Vagina (tissue), 2 donors: ENCODE results near the gene LRRC26. TPM values are rescaled to one million over a fixed set of nuclear protein-coding genes. Genes with fewer than 3 reads are reported as not detected.

Experiments
- DNase-seq, 2 donors: peaks; one replicate each; pipeline ENCODE4 v3.0.0-alpha.2; 2017; ENCODE audit errors: extremely low spot score in 2 of 2
- H3K27ac ChIP-seq: fragments of 200-600 bp; sonication (generic); one replicate; pipeline ENCODE4 v1.5.1; 2019
- H3K27me3 ChIP-seq: fragments of 200-600 bp; sonication (generic); one replicate; pipeline ENCODE4 v1.5.1; 2019
- H3K36me3 ChIP-seq, 2 donors: fragments of 200-600 bp; sonication (generic); one replicate each; pipeline ENCODE4 v1.5.1; 2017 to 2019
- H3K4me1 ChIP-seq: fragments of 200-600 bp; sonication (generic); one replicate; pipeline ENCODE4 v1.5.1; 2019
- H3K4me3 ChIP-seq, 2 donors: fragments of 200-600 bp; sonication (generic); 1 replicate in 1 of 2; 2 replicates in 1 of 2; pipeline ENCODE4 v1.5.1; 2016 to 2019
- H3K9me3 ChIP-seq: fragments of 200-600 bp; sonication (generic); one replicate; pipeline ENCODE4 v1.5.1; 2019
- CTCF ChIP-seq, 3 experiments: fragments of 450-650 bp in 2 of 3; fragments of 200-600 bp in 1 of 3; sonication (generic) in 1 of 3; IDR thresholded peaks; one replicate each; pipeline ENCODE4 v1.5.1; 2017 to 2019; ENCODE audit warnings: antibody characterized with exemption in 3 of 3, mild to moderate bottlenecking in 2 of 3, moderate library complexity in 2 of 3
- POLR2A ChIP-seq, 2 donors: fragments of 450-650 bp; IDR thresholded peaks; one replicate each; pipeline ENCODE4 v1.6.1; 2017; ENCODE audit warnings: antibody characterized with exemption in 2 of 2, mild to moderate bottlenecking in 2 of 2, moderate library complexity in 2 of 2
- POLR2AphosphoS5 ChIP-seq, 2 donors: sonication (generic); formaldehyde crosslinking; IDR thresholded peaks; one replicate each; pipeline ENCODE4 v1.9.0; 2017; ENCODE audit warnings: antibody characterized with exemption in 2 of 2, mild to moderate bottlenecking in 2 of 2, low read depth in 1 of 2; ENCODE audit not compliant: insufficient read depth in 1 of 2
- intact Hi-C: fragments of 100-400 bp; cut with DNase I; formaldehyde crosslinking; loops from one replicate; pipeline ENCODE4 v1.15.1; 2023
- total RNA-seq: library from RNA; depleted of rRNA; stranded (reverse); fragments of >200 nt; gene quantifications from one replicate; pipeline ENCODE4 v1.2.3, GENCODE V29; 2016

Gene LRRC26
- total RNA-seq, 1 donor from 2014 or later = not detected

- H3K36me3 ChIP-seq = no peaks in the 10 kb centered on the region
- no peak for DNase-seq
- peaks cover 39% of the 10 kb centered on the region for H3K4me1 ChIP-seq
- H3K27me3 ChIP-seq = peaks cover 28% of the 10 kb centered on the region
- no peaks in the 10 kb centered on the region for H3K9me3 ChIP-seq
- intact Hi-C loops = no loop called here
- no peak for TF ChIP-seq POLR2A (IDR thresholded peaks at IDR 0.05)
- no peak for TF ChIP-seq CTCF (IDR thresholded peaks at IDR 0.05)
- TF ChIP-seq POLR2AphosphoS5 (IDR thresholded peaks at IDR 0.05; ENCODE audit: insufficient read depth in 1 of 2, low read depth in 1 of 2) = no peak
- no peak overlapping the region for H3K4me3 ChIP-seq
- no peak overlapping the region for H3K27ac ChIP-seq
These were observed 766 bp upstream of the LRRC26 start for GRCh38 chr9:137170486-137171148.

- Histone ChIP-seq H3K4me3 (peak overlapping the region; percentile 23 to 48), H3K4me1 (peaks cover 27% of the 10 kb centered on the region), H3K27ac (no peak overlapping the region), H3K9me3 (no peaks in the 10 kb centered on the region), H3K27me3 (peaks cover 37% of the 10 kb centered on the region), H3K36me3 (no peaks in the 10 kb centered on the region)
- DNase-seq = no peak
- intact Hi-C loops = loop anchor here (10.0 kb wide), 1 partner anchor 246 kb away; no protein-coding TSS in a partner anchor
- TF ChIP-seq POLR2AphosphoS5 (IDR thresholded peaks at IDR 0.05; ENCODE audit: insufficient read depth in 1 of 2, low read depth in 1 of 2) (no peak), CTCF (IDR thresholded peaks at IDR 0.05) (no peak), POLR2A (IDR thresholded peaks at IDR 0.05) (no peak)
These were observed 671 bp downstream of the LRRC26 start for GRCh38 chr9:137168904-137169856.

- peaks cover 37% of the 10 kb centered on the region for H3K27me3 ChIP-seq
- H3K27ac ChIP-seq = no peak overlapping the region
- H3K9me3 ChIP-seq = no peaks in the 10 kb centered on the region
- H3K4me1 ChIP-seq = peaks cover 26% of the 10 kb centered on the region
- intact Hi-C loops = loop anchor here (10.0 kb wide), 1 partner anchor 246 kb away; no protein-coding TSS in a partner anchor
- TF ChIP-seq POLR2AphosphoS5 (IDR thresholded peaks at IDR 0.05; ENCODE audit: insufficient read depth in 1 of 2, low read depth in 1 of 2) = no peak
- no peak for TF ChIP-seq POLR2A (IDR thresholded peaks at IDR 0.05)
- no peak for TF ChIP-seq CTCF (IDR thresholded peaks at IDR 0.05)
- DNase-seq = no peak
- H3K4me3 ChIP-seq = peak overlapping the region; percentile 23 to 48
- no peaks in the 10 kb centered on the region for H3K36me3 ChIP-seq
These were observed 1.3 kb downstream of the LRRC26 start for GRCh38 chr9:137168573-137168903.

GRCh38 chr9:137167747-137168572 is 1.9 kb downstream of the LRRC26 start:
- Histone ChIP-seq H3K4me1 (peaks cover 32% of the 10 kb centered on the region), H3K9me3 (no peaks in the 10 kb centered on the region), H3K27ac (no peak overlapping the region), H3K36me3 (no peaks in the 10 kb centered on the region), H3K4me3 (peak overlapping the region; percentile 23 to 48), H3K27me3 (peaks cover 37% of the 10 kb centered on the region)
- intact Hi-C loops = loop anchor here (10.0 kb wide), 1 partner anchor 247 kb away; no protein-coding TSS in a partner anchor
- DNase-seq = no peak
- TF ChIP-seq CTCF (IDR thresholded peaks at IDR 0.05) = no peak
